Measurements from ENCODE around the gene TKFC.

The TKFC gene

DNA sequence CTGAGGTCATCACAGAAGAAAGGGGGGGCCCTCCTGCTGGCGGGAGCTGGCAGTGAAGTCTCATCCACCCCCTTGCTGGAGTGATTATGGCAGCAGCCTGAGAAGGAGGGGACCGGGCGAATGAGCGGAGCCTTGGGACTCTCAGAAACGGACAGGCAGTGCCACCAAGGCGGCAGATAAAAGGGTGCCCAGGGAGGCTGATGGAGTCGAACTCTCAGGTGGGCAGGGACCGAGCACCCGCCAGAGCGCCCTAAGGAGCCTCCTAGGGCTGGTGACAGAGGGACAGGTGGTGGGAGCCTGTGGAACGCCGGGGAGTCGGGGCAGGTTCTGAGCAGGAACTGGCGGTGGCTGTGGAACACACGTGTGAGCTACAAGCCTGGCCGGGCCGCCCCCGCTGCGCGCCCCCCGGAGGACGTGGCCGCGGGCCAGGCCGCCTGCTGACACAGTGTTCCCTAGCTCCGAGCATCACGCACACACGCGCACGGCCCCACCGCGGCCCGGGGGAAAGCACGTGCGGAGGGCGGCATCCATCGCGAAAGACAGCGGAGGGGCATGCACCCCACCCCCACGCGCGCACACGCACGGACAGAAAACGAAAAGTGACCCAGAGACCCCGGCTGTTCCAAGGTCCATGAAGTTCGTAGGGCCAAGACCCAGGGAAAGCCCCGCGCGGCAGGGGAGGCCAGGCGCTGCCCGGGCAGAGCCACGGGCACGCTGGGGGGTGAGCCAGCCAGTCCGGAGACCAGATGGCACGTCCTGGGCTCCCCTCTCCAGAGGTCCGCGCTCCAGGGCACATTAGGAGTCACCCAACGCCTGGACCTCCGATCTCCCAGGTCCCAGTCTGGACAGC, 38.9 kb upstream of the TKFC start:
- peak overlapping the region; percentile 60 for H3K4me3 ChIP-seq (ENCODE audit: low read length)
- TF ChIP-seq, protein P1, sequence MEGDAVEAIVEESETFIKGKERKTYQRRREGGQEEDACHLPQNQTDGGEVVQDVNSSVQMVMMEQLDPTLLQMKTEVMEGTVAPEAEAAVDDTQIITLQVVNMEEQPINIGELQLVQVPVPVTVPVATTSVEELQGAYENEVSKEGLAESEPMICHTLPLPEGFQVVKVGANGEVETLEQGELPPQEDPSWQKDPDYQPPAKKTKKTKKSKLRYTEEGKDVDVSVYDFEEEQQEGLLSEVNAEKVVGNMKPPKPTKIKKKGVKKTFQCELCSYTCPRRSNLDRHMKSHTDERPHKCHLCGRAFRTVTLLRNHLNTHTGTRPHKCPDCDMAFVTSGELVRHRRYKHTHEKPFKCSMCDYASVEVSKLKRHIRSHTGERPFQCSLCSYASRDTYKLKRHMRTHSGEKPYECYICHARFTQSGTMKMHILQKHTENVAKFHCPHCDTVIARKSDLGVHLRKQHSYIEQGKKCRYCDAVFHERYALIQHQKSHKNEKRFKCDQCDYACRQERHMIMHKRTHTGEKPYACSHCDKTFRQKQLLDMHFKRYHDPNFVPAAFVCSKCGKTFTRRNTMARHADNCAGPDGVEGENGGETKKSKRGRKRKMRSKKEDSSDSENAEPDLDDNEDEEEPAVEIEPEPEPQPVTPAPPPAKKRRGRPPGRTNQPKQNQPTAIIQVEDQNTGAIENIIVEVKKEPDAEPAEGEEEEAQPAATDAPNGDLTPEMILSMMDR (IDR thresholded peaks at IDR 0.05; ENCODE audit: insufficient read depth, low read depth, low read length, missing control alignments) = no peak
- DNase-seq (ENCODE audit: low read depth) = peak; percentile 25

DNA sequence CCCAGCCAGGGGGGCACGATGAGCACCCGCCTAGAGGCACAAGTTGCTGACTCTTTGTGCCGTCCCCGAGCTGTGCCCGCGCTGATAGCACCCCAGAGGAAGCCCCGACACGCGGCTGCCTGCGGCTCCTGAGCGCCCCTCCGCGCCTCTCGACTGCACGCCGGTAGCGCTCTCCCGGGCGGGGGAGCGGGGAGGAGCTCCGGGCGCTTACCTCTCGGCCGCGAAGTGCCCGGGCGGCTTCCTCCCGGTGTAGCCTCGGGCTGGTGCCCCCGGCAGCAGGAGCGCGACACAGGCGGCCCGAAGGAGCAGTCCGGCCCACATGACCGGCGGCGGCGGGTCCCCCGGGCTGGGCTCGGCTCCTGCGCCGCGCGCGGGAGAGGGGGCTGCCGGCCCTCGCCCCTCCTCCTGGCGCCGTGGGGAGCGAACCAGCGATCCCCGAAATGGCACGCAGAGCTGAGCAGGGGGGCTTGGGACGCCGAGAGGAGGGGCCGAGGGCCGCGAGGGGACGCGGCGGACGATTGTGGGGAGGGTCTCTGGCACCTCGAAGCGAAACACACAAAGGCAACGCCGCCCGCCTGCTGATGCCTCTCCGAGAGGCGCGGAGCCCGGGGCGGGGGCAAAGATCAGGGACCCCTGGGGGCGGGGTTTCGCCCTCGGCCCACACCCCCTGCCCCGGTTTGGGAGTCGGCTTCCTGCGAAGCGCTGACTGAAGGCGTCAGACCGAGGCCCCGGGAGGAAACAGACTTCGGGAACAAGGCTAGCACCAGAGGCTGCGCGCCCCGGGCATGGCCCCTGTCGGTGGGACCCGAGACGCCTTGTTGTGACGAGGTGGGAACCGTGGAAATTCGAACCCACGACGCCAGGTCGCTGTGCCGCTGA, 38.1 kb upstream of the TKFC start, which contains the start of gene VWCE:
TSS of gene VWCE (minus strand) at position 600 of the 879 bp plus-strand sequence. CDS start at position 321, 279 bp downstream.
- TF ChIP-seq, protein P1 (IDR thresholded peaks at IDR 0.05; ENCODE audit: insufficient read depth, low read depth, low read length, missing control alignments) = peak; percentile 10
- peak within 1 kb of the TSS; percentile 60 for H3K4me3 ChIP-seq (ENCODE audit: low read length)
- peak; percentile 60 for DNase-seq (ENCODE audit: low read depth)

DNA sequence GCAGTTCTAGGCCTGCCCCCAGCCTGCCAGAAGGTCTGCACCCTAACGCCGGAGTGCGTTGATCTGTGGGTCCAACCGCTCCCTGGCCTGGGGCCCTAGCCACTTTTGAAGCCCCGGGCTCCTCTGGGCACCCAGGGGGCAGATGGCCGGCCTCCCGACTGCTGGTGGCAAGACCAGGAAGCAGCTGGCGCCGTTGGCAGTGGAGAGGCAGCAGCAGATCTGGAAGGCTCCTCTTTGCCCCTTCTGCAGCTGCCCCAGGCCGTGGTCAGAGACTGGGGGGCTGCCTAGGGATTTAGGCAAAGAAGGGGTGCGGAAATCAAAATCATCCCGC, 37.5 kb upstream of the TKFC start:
- no peak for DNase-seq (ENCODE audit: low read depth)
- no peak overlapping the region for H3K4me3 ChIP-seq (ENCODE audit: low read length)
- TF ChIP-seq, protein P1 (IDR thresholded peaks at IDR 0.05; ENCODE audit: insufficient read depth, low read depth, low read length, missing control alignments) = no peak

DNA sequence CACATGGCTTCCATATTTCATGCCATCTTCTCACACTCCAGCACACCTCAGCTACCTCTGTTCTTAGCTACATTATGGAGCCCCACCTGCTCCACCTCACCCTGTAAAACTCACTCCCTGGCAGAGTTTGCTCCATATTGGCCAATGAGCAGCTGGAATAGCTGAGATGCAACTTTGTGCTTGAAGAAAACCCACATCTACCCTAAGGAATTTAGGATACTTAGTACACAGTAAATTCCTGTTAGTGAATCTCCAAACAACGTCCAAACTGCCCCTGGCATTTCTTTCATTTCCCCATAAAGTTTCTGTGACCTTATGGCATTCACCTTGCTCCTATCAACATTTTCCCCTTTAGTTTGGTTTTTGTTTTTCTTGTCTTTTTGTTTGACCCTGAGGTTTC, 35.7 kb upstream of the TKFC start:
- TF ChIP-seq, protein P1 (IDR thresholded peaks at IDR 0.05; ENCODE audit: insufficient read depth, low read depth, low read length, missing control alignments) = no peak
- peak; percentile 55 for DNase-seq (ENCODE audit: low read depth)
- no peak overlapping the region for H3K4me3 ChIP-seq (ENCODE audit: low read length)

DNA sequence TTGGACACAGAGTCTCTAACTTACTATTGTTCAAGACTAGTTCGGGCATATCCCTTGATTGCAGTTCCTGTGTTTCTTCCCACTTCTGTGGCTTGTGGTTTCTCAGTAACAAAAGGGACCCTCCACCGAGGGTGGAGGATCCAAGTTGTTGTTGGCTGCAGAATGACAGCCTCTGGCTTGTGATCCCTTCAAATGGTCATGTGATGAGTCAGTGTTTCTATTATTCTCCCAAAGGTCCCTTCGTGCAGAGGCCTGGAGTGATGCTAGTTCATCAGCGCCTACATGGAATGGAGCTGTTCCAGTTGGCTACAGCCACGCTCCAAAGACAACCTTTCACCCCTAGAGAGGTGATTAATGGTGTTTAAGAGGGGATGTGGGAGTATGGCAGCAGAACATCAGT, 35.3 kb upstream of the TKFC start:
- TF ChIP-seq, protein P1 (IDR thresholded peaks at IDR 0.05; ENCODE audit: insufficient read depth, low read depth, low read length, missing control alignments) = no peak
- peak; percentile 89 for DNase-seq (ENCODE audit: low read depth)
- H3K4me3 ChIP-seq (ENCODE audit: low read length) = no peak overlapping the region

DNA sequence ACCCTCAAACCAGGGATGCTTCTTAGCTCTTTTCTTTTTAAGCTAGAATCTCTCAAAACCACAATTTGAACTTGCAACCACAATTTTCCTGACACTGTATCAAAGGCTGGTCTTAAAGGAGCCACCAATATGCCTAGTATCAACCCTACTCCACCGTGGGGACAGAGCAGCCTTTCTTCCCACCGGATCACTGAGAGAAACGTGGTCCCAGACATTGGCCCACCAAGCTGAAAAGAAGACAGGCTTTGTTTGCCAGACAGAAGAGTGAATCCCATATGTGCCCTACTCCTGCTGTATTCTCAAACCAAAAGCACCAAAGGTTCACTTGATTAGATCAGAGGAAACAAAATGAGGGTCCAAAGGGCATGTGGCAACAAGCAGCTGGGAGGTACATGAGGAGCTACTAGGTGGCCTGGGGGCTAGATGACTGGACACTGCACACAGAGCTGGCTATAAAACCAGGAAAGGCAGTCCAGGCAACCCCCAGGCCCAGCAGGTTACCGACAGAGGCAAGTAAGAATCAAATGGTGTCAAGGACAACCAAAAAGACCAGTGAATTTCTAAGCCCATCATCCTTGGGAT, 34.3 kb upstream of the TKFC start:
- DNase-seq (ENCODE audit: low read depth) = peak; percentile 19
- no peak overlapping the region for H3K4me3 ChIP-seq (ENCODE audit: low read length)
- TF ChIP-seq, protein P1 (IDR thresholded peaks at IDR 0.05; ENCODE audit: insufficient read depth, low read depth, low read length, missing control alignments) = no peak
